OCI-LY3 (cell line): ENCODE results near the gene SRSF4.

Experiments used
- H2AFZ ChIP-seq: fragments of 200-600, 300-600 bp; shearing (Covaris generic); 2 replicates; pipeline ENCODE4 v1.6.0; 2014; ENCODE audit warnings: antibody characterized with exemption, low read depth, low read length
- H3K27ac ChIP-seq: fragments of 200-600, 300-600 bp; sonication (generic); 2 replicates; pipeline ENCODE4 v1.5.1; 2014; ENCODE audit warnings: mild to moderate bottlenecking, low read length, moderate library complexity, mixed read lengths
- H3K27me3 ChIP-seq: fragments of 200-600, 300-600 bp; sonication (generic); 2 replicates; pipeline ENCODE4 v1.6.1; 2014; ENCODE audit warnings: low read depth, low read length, mixed read lengths
- H3K36me3 ChIP-seq: fragments of 200-600, 300-600 bp; sonication (generic); replicated peaks from 2 replicates; pipeline ENCODE3; 2014; ENCODE audit warnings: low read depth, low read length, mixed read lengths
- H3K4me1 ChIP-seq: fragments of 300-600, 200-600 bp; sonication (generic); 2 replicates; pipeline ENCODE4 v1.6.1; 2014; ENCODE audit warnings: low read length, mixed read lengths
- H3K4me2 ChIP-seq: fragments of 200-600, 300-600 bp; sonication (generic); 2 replicates; pipeline ENCODE4 v1.6.1; 2014; ENCODE audit warnings: low read length, mixed read lengths
- H3K4me3 ChIP-seq: fragments of 300-600, 200-600 bp; sonication (generic); 2 replicates; pipeline ENCODE4 v1.5.1; 2014; ENCODE audit warnings: antibody characterized with exemption, mild to moderate bottlenecking, low read length, moderate library complexity
- H3K79me2 ChIP-seq: fragments of 300-600, 200-600 bp; shearing (Covaris generic); 2 replicates; pipeline ENCODE4 v1.6.1; 2014; ENCODE audit warnings: mild to moderate bottlenecking, low read length, mixed read lengths
- H3K9ac ChIP-seq: fragments of 300-600, 200-600 bp; shearing (Covaris generic); 2 replicates; pipeline ENCODE4 v1.6.0; 2014; ENCODE audit warnings: mild to moderate bottlenecking, low read length, moderate library complexity
- H3K9me3 ChIP-seq: fragments of 200-600, 300-600 bp; shearing (Covaris generic); 2 replicates; pipeline ENCODE4 v1.6.1; 2014; ENCODE audit warnings: low read length, mixed read lengths; ENCODE audit not compliant: insufficient read depth
- H4K20me1 ChIP-seq: fragments of 200-600, 300-600 bp; sonication (generic); 2 replicates; pipeline ENCODE4 v1.6.1; 2016; ENCODE audit warnings: low read length, mixed read lengths; ENCODE audit not compliant: insufficient read depth
- EZH2phosphoT487 ChIP-seq: fragments of 200-600 bp; shearing (Covaris generic); IDR thresholded peaks from 2 replicates; pipeline ENCODE4 v1.6.1; 2018; ENCODE audit warnings: antibody characterized with exemption, mixed run types, low read depth
- TF ChIP-seq, protein P1 (sequence below): fragments of 200-600, 300-600 bp; sonication (generic); IDR thresholded peaks from 2 replicates; pipeline ENCODE4 v1.5.1; 2014; ENCODE audit warnings: antibody characterized with exemption, low read length, low read depth

The SRSF4 gene

DNA sequence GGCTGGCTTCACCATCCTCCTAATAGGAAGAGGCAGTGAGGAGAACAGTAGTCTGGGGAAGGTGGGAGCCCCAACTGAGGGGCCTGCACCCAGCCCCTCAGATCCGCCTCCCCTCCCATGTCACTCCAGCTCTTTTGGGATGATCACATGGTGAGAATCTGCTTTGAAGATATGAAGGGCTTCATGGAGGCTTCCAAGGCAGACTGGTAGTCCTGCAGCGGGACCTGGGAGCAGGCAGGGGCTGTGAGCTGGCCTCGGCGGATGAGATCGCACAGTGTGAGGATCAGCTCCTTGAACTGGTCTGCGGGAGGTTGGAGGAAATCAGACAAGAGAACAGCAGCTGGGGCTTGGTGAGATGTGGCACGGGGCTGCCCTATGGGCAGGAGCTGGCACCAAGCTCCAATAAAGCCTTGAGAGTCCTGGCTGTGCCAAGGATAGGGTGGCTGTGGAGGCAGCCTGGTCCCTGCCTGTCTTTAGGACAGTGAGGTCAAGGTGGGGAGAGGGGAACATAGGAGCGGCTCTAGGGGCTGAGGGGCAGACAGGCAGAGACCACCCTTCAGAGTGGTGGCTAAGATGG is 12.3 kb upstream of the SRSF4 start:
- Histone ChIP-seq H3K9ac (no peak overlapping the region), H3K36me3 (no peaks in the 10 kb centered on the region), H3K79me2 (no peaks in the 10 kb centered on the region)

DNA sequence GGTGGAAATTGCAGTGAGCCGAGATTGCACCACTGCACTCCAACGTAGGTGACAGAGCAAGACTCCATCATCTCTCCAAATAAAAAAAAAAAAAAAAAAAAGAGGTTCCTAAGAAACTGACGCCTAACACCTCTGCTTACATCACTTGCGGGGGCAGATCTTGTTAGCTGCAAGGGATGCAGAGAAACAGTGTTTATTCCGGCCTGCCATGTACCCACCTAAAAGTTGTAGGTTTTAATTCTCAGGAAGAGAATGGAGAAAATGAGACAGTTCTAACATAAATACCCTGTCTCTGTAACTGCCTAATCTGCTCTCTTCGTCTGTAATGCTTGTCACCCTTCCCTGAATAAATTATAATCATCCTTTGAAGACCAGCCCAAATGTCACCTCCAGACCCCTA is 9.0 kb upstream of the SRSF4 start:
- Histone ChIP-seq H3K4me3 (no peak overlapping the region), H3K9ac (no peak overlapping the region), H3K9me3 (no peaks in the 10 kb centered on the region), H3K79me2 (no peaks in the 10 kb centered on the region), H3K4me1 (no peaks in the 10 kb centered on the region), H3K27me3 (no peaks in the 10 kb centered on the region), H3K36me3 (no peaks in the 10 kb centered on the region), H3K4me2 (no peak overlapping the region), H3K27ac (no peak overlapping the region), H4K20me1 (no peaks in the 10 kb centered on the region), H2AFZ (no peak overlapping the region)
- TF ChIP-seq, protein P1, sequence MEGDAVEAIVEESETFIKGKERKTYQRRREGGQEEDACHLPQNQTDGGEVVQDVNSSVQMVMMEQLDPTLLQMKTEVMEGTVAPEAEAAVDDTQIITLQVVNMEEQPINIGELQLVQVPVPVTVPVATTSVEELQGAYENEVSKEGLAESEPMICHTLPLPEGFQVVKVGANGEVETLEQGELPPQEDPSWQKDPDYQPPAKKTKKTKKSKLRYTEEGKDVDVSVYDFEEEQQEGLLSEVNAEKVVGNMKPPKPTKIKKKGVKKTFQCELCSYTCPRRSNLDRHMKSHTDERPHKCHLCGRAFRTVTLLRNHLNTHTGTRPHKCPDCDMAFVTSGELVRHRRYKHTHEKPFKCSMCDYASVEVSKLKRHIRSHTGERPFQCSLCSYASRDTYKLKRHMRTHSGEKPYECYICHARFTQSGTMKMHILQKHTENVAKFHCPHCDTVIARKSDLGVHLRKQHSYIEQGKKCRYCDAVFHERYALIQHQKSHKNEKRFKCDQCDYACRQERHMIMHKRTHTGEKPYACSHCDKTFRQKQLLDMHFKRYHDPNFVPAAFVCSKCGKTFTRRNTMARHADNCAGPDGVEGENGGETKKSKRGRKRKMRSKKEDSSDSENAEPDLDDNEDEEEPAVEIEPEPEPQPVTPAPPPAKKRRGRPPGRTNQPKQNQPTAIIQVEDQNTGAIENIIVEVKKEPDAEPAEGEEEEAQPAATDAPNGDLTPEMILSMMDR, result no peak
- TF ChIP-seq EZH2phosphoT487, result no peak

More for the DNA sequence above, 12.3 kb upstream of the SRSF4 start:
- H4K20me1 ChIP-seq, result no peaks in the 10 kb centered on the region
- H3K4me2 ChIP-seq, result no peak overlapping the region
- TF ChIP-seq EZH2phosphoT487, result no peak
- TF ChIP-seq, protein P1, result no peak
- H3K27me3 ChIP-seq, result no peaks in the 10 kb centered on the region
- H3K4me1 ChIP-seq, result no peaks in the 10 kb centered on the region
- no peak overlapping the region for H2AFZ ChIP-seq
- H3K4me3 ChIP-seq, result no peak overlapping the region
- no peaks in the 10 kb centered on the region for H3K9me3 ChIP-seq
- no peak overlapping the region for H3K27ac ChIP-seq

DNA sequence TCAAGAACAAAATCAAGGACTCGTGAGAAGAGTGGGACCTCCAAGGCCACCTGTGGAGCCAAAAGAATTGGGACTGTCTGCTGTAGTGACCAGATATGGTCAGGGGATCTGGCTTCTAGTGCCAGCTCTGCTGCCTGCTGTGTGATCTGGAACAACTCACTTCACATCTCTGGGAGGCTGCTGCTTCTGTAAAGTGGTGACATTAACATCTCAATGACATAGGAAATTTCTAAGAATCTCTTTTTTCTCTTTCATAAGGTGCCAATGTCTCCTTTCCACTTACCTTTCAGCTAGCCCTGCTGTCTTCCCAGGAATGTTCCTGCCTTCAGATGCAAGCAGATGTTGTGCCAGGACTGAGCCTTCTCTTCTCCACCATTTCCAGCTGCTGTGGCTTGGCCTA is 5.0 kb upstream of the SRSF4 start:
- no peak overlapping the region for H3K4me3 ChIP-seq
- H3K4me1 ChIP-seq, result peaks cover 3% of the 10 kb centered on the region; the same call in 1 of the 2 replicates
- H3K27me3 ChIP-seq, result no peaks in the 10 kb centered on the region
- H3K27ac ChIP-seq, result no peak overlapping the region
- H3K79me2 ChIP-seq, result no peaks in the 10 kb centered on the region; the same call in 1 of the 2 replicates
- H3K9me3 ChIP-seq, result no peaks in the 10 kb centered on the region
- H4K20me1 ChIP-seq, result no peaks in the 10 kb centered on the region
- H3K4me2 ChIP-seq, result no peak overlapping the region
- no peak overlapping the region for H2AFZ ChIP-seq
- TF ChIP-seq, protein P1, result no peak
- TF ChIP-seq EZH2phosphoT487, result no peak
- no peak overlapping the region for H3K9ac ChIP-seq
- no peaks in the 10 kb centered on the region for H3K36me3 ChIP-seq

DNA sequence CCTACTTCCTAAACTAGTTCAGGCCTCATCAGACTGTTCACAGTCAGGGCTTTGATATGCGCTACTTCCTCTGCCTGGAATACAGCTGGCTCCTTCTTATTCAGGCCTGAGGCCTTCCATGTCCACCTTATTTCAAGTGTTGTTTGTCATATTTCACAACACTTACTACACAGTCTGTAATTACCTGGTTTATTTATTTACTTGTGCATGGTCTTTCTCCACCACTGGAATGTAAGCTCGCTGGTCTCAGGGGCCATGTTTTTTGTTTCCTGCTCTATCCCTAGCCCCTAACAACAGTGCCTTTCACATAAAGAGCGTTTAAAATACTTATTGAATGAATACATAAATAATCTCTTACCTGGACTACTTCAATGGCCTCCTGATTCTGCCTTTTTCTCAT is 4.6 kb upstream of the SRSF4 start:
- H3K4me1 ChIP-seq, result peaks cover 3% of the 10 kb centered on the region; the same call in 1 of the 2 replicates
- TF ChIP-seq, protein P1, result no peak
- TF ChIP-seq EZH2phosphoT487, result no peak
- peaks cover 5% of the 10 kb centered on the region for H3K79me2 ChIP-seq
- H3K36me3 ChIP-seq, result no peaks in the 10 kb centered on the region
- H3K27ac ChIP-seq, result no peak overlapping the region
- H3K27me3 ChIP-seq, result no peaks in the 10 kb centered on the region
- H3K9ac ChIP-seq, result no peak overlapping the region
- H3K4me2 ChIP-seq, result no peak overlapping the region
- H3K4me3 ChIP-seq, result no peak overlapping the region
- H4K20me1 ChIP-seq, result no peaks in the 10 kb centered on the region
- H3K9me3 ChIP-seq, result no peaks in the 10 kb centered on the region
- H2AFZ ChIP-seq, result no peak overlapping the region
